GM23338 (cell line): ENCODE data around the gene PUS1. TPM values are rescaled to one million over a fixed set of nuclear protein-coding genes. Genes with fewer than 3 reads are reported as not detected.

ENCODE experiments used
- ATAC-seq: fragments of 200-7000 bp; cut with Tn5 transposase; 3 replicates; pipeline ENCODE4 v1.9.1; 2020
- DNase-seq: peaks from one replicate; pipeline ENCODE4 v3.0.0-alpha.2; 2015; ENCODE audit warnings: low spot score
- H2AFZ ChIP-seq: fragments of 200-600 bp; sonication (generic); 2 replicates; pipeline ENCODE4 v1.8.0; 2016; ENCODE audit warnings: antibody characterized with exemption, mild to moderate bottlenecking, moderate library complexity
- H3F3A ChIP-seq: fragments of 200-600 bp; sonication (generic); replicated peaks from 2 replicates; pipeline ENCODE4 v1.8.0; 2017; ENCODE audit warnings: antibody characterized with exemption, mixed run types, low read depth
- H3K27ac ChIP-seq: fragments of 200-600 bp; sonication (generic); 2 replicates; pipeline ENCODE4 v1.6.1; 2016; ENCODE audit warnings: low read depth
- H3K27me3 ChIP-seq: fragments of 200-600 bp; sonication (generic); 2 replicates; pipeline ENCODE4 v1.8.0; 2016; ENCODE audit warnings: mild to moderate bottlenecking, mixed run types, moderate library complexity; ENCODE audit not compliant: insufficient read depth
- H3K36me3 ChIP-seq: fragments of 200-600 bp; sonication (generic); 2 replicates; pipeline ENCODE4 v1.8.0; 2016; ENCODE audit warnings: mild to moderate bottlenecking; ENCODE audit not compliant: insufficient read depth
- H3K4me1 ChIP-seq: fragments of 200-600 bp; sonication (generic); 2 replicates; pipeline ENCODE4 v1.8.0; 2016; ENCODE audit warnings: mild to moderate bottlenecking, moderate library complexity; ENCODE audit not compliant: insufficient read depth
- H3K4me2 ChIP-seq: fragments of 200-600 bp; sonication (generic); 2 replicates; pipeline ENCODE4 v1.7.1; 2017; ENCODE audit warnings: mixed run types
- H3K4me3 ChIP-seq: fragments of 200-600 bp; sonication (generic); 2 replicates; pipeline ENCODE4 v1.6.1; 2016; ENCODE audit warnings: mixed run types
- H3K79me2 ChIP-seq: fragments of 200-600 bp; sonication (generic); replicated peaks from 2 replicates; pipeline ENCODE4 v1.8.0; 2017; ENCODE audit warnings: mild to moderate bottlenecking; ENCODE audit not compliant: insufficient read depth
- H3K9me2 ChIP-seq: fragments of 200-600 bp; sonication (generic); 2 replicates; pipeline ENCODE4 v1.8.0; 2017; ENCODE audit not compliant: insufficient read depth
- H4K20me1 ChIP-seq: fragments of 200-600 bp; sonication (generic); replicated peaks from 2 replicates; pipeline ENCODE4 v1.8.0; 2017; ENCODE audit warnings: mild to moderate bottlenecking; ENCODE audit not compliant: insufficient read depth
- H3K27ac Mint-ChIP-seq: 2 replicates; pipeline ENCODE4 v1.8.0; 2020; ENCODE audit warnings: inconsistent platforms, mild to moderate bottlenecking, moderate library complexity, mixed read lengths
- H3K27me3 Mint-ChIP-seq: 3 replicates; pipeline ENCODE4 v1.8.0; 2022; ENCODE audit warnings: low read depth, mild to moderate bottlenecking, moderate library complexity, mixed read lengths, inconsistent platforms; ENCODE audit not compliant: insufficient read depth, poor library complexity
- H3K36me3 Mint-ChIP-seq: 3 replicates; pipeline ENCODE4 v1.8.0; 2021; ENCODE audit warnings: low read depth, mild to moderate bottlenecking, inconsistent platforms, moderate library complexity, mixed read lengths
- H3K4me1 Mint-ChIP-seq: 3 replicates; pipeline ENCODE4 v1.8.0; 2020; ENCODE audit warnings: mild to moderate bottlenecking, inconsistent platforms, mixed read lengths
- H3K4me3 Mint-ChIP-seq: 3 replicates; pipeline ENCODE4 v1.8.0; 2021; ENCODE audit warnings: moderate library complexity, mild to moderate bottlenecking, inconsistent platforms, mixed read lengths
- H3K9me3 Mint-ChIP-seq: 3 replicates; pipeline ENCODE4 v1.8.0; 2020; ENCODE audit warnings: moderate library complexity, mild to moderate bottlenecking, inconsistent platforms, mixed read lengths
- EZH2 ChIP-seq: fragments of 200-600 bp; sonication (generic); IDR thresholded peaks from one replicate; pipeline ENCODE4 v1.8.0; 2017; ENCODE audit warnings: antibody characterized with exemption, mild to moderate bottlenecking, low read depth; ENCODE audit not compliant: unreplicated experiment
- EZH2phosphoT487 ChIP-seq: fragments of 200-600 bp; sonication (generic); IDR thresholded peaks from one replicate; pipeline ENCODE4 v1.8.1; 2018; ENCODE audit warnings: antibody characterized with exemption; ENCODE audit not compliant: unreplicated experiment
- JUNB ChIP-seq: IDR thresholded peaks from one replicate; pipeline ENCODE4 v1.6.1; 2016; ENCODE audit warnings: antibody characterized with exemption; ENCODE audit not compliant: unreplicated experiment
- POLR2AphosphoS5 ChIP-seq: IDR thresholded peaks from 2 replicates; pipeline ENCODE4 v1.6.1; 2016; ENCODE audit warnings: antibody characterized with exemption, low read depth
- ZNF114 ChIP-seq: fragments of 250-450 bp; sonication (Bioruptor Pico); IDR thresholded peaks from 2 replicates; pipeline ENCODE4 v1.5.0; 2020; ENCODE audit warnings: mild to moderate bottlenecking, moderate library complexity
- ZNF331 ChIP-seq: fragments of 250-450 bp; sonication (Bioruptor Pico); IDR thresholded peaks from 2 replicates; pipeline ENCODE4 v1.5.0; 2020; ENCODE audit warnings: low read depth, mild to moderate bottlenecking, moderate library complexity
- polyA plus RNA-seq: library from polyadenylated mRNA; unstranded; fragments of >200 nt; fragmentation: Nextera tagmentation; extraction: Ambion mirVana; gene quantifications from 2 replicates; pipeline ENCODE4 v1.2.1, GENCODE V29; 2016
- total RNA-seq: library from RNA; depleted of rRNA; stranded (reverse); fragments of >200 nt; shearing (Covaris generic); gene quantifications from 2 replicates; pipeline ENCODE4 v1.2.3, GENCODE V29; 2014
- TF ChIP-seq, protein P1 (sequence below), 2 experiments: fragments of 200-600 bp in 1 of 2; sonication (generic) in 1 of 2; conservative IDR thresholded peaks; 2 replicates each; pipeline versions ENCODE4 v1.5.1 to v1.6.1; 2016 to 2017; ENCODE audit warnings: antibody characterized with exemption in 2 of 2, low read depth in 2 of 2, mild to moderate bottlenecking in 2 of 2, moderate library complexity in 1 of 2
- TF ChIP-seq, protein P2 (sequence below): IDR thresholded peaks from one replicate; pipeline ENCODE4 v1.6.1; 2018; ENCODE audit warnings: antibody characterized with exemption; ENCODE audit not compliant: unreplicated experiment

Gene PUS1
- total and polyA plus RNA-seq, 2 experiments from 2014 or later, result 52.4 to 73.0 TPM

DNA sequence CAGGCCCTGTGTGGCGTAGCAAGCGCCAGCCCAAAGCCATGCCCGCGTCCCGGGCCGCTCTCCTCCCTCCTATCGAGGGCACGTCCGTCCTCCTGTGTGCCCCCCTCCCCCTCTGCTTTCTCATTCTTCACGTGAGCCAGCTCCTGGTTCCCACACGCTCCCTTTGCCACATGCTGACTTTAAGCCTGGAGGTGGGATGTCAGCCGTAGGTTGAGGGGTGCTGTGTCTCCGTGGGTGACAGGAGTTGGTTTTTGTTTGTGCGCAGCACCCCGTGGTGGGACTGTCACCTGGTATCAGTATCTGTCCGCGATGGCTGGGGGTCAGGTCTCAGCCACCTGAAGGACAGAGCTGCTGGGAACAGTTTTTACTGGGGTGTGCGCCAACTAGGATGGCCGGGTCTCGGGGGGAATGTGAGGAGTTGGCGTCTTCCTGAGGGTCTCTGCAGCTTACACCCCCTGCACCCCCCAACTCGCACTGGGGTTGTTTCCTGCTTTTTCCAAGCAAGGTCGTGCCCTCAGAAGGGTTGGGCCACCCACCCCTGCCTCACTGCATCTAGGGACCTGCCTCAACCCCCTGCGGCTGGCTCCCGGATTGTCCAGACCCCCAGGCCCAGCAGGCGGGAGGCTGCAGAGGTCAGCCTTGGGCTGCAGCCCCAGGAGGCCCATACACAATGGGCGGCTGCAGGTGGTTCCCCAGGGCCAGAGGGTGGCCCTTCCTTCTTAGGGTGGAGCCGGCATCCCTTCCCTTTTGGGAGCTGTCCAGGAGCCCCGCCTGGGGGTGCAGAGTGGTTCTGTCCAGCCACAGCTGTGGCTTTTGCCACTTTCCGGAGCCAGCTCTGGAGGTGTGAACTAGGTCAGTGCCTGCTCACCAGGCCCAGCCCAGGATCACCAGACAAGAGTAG is 27.4 kb upstream of the PUS1 start (continued):
- TF ChIP-seq, protein P1, sequence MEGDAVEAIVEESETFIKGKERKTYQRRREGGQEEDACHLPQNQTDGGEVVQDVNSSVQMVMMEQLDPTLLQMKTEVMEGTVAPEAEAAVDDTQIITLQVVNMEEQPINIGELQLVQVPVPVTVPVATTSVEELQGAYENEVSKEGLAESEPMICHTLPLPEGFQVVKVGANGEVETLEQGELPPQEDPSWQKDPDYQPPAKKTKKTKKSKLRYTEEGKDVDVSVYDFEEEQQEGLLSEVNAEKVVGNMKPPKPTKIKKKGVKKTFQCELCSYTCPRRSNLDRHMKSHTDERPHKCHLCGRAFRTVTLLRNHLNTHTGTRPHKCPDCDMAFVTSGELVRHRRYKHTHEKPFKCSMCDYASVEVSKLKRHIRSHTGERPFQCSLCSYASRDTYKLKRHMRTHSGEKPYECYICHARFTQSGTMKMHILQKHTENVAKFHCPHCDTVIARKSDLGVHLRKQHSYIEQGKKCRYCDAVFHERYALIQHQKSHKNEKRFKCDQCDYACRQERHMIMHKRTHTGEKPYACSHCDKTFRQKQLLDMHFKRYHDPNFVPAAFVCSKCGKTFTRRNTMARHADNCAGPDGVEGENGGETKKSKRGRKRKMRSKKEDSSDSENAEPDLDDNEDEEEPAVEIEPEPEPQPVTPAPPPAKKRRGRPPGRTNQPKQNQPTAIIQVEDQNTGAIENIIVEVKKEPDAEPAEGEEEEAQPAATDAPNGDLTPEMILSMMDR (conservative IDR thresholded peaks at IDR 0.05; ENCODE audit: low read depth in 2 of 2), result no peak
- TF ChIP-seq, protein P2, sequence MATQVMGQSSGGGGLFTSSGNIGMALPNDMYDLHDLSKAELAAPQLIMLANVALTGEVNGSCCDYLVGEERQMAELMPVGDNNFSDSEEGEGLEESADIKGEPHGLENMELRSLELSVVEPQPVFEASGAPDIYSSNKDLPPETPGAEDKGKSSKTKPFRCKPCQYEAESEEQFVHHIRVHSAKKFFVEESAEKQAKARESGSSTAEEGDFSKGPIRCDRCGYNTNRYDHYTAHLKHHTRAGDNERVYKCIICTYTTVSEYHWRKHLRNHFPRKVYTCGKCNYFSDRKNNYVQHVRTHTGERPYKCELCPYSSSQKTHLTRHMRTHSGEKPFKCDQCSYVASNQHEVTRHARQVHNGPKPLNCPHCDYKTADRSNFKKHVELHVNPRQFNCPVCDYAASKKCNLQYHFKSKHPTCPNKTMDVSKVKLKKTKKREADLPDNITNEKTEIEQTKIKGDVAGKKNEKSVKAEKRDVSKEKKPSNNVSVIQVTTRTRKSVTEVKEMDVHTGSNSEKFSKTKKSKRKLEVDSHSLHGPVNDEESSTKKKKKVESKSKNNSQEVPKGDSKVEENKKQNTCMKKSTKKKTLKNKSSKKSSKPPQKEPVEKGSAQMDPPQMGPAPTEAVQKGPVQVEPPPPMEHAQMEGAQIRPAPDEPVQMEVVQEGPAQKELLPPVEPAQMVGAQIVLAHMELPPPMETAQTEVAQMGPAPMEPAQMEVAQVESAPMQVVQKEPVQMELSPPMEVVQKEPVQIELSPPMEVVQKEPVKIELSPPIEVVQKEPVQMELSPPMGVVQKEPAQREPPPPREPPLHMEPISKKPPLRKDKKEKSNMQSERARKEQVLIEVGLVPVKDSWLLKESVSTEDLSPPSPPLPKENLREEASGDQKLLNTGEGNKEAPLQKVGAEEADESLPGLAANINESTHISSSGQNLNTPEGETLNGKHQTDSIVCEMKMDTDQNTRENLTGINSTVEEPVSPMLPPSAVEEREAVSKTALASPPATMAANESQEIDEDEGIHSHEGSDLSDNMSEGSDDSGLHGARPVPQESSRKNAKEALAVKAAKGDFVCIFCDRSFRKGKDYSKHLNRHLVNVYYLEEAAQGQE, result no peak
- no peak for TF ChIP-seq POLR2AphosphoS5

DNA sequence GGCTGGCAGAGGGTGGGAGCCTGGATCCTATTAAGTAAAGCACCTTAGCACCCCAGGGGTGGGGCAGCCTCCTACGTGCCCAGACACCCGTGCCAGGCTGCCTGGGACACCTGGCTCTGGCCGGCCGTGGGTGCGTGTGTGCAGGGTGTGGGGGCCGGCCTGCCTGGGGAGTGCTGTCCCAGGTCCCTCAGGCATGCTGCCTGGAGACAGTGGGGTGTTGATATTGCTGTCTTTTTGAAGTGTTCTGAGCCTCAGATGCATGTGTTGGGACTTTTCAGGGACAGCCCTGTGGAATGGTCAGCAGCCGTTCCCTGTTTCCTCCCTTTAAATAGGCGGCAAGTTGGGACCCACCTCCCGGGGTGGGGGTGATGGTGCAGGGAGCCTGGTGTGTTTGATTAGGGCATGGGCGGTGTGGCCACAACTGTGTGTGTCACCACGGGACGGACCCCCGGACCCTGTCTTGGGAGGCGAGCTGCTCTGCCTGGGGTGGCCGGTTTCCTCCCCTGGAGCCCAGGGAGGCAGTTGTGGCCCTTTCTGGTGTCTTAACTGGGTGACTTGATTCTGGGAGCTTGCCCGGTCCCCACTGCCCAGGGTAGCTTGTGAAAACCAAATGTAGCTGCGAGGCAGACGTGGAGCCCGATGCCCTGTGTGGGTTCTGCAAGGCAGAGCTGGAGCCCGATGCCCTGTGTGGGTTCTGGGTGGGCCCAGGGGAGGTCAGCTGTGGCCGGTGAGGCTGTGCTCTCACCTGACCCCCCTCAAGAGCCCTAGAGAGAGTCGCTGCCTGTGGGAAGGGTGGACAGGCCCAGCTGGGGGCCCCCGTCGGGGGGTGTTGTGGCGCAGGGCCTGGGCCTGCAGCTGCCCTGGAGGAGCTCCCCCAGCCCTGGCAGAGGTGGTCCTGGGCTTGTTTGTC is 26.5 kb upstream of the PUS1 start:
- H3K4me2 ChIP-seq, result no peak overlapping the region
- Mint-ChIP-seq H3K4me1 (peaks cover 5% of the 10 kb centered on the region; the same call in 1 of the 3 replicates), H3K9me3 (no peaks in the 10 kb centered on the region), H3K27me3 (peaks cover 8% of the 10 kb centered on the region), H3K36me3 (peaks cover 6% of the 10 kb centered on the region), H3K4me3 (no peak overlapping the region), H3K27ac (no peak overlapping the region; the same call in 1 of the 2 replicates)
- no peak overlapping the region for H2AFZ ChIP-seq
- H3K79me2 ChIP-seq, result peaks cover 34% of the 10 kb centered on the region
- no peak overlapping the region for H3K27ac ChIP-seq
- no peak for ATAC-seq
- H3F3A ChIP-seq, result 0 out of 2 replicates have a peak, but pooled peaks cover 8% of the 10 kb centered on the region
- H3K36me3 ChIP-seq, result no peaks in the 10 kb centered on the region
- H4K20me1 ChIP-seq, result peaks cover 8% of the 10 kb centered on the region
- H3K4me3 ChIP-seq, result no peak overlapping the region
- H3K9me2 ChIP-seq, result no peaks in the 10 kb centered on the region
- DNase-seq, result no peak
- no peaks in the 10 kb centered on the region for H3K27me3 ChIP-seq
- no peaks in the 10 kb centered on the region for H3K4me1 ChIP-seq
- TF ChIP-seq, protein P2, result no peak
- no peak for TF ChIP-seq ZNF114
- TF ChIP-seq EZH2, result no peak
- TF ChIP-seq, protein P1 (conservative IDR thresholded peaks at IDR 0.05; ENCODE audit: low read depth in 2 of 2), result no peak
- TF ChIP-seq JUNB, result no peak
- no peak for TF ChIP-seq EZH2phosphoT487
- no peak for TF ChIP-seq ZNF331 (CRISPR knock-in tag)
